ENCODE measurements around the gene RNF13.

Gene RNF13

GRCh38 chr3:149901770-149902169, 88.8 kb downstream of the RNF13 start:
- TF ChIP-seq CTCF (IDR thresholded peaks at IDR 0.05; ENCODE audit: low read length, missing control alignments) = no peak
- H3K4me3 ChIP-seq (replicated peaks; ENCODE audit: low read depth, low read length) = no peak overlapping the region
- no peak for DNase-seq (ENCODE audit: low read depth)

DNA sequence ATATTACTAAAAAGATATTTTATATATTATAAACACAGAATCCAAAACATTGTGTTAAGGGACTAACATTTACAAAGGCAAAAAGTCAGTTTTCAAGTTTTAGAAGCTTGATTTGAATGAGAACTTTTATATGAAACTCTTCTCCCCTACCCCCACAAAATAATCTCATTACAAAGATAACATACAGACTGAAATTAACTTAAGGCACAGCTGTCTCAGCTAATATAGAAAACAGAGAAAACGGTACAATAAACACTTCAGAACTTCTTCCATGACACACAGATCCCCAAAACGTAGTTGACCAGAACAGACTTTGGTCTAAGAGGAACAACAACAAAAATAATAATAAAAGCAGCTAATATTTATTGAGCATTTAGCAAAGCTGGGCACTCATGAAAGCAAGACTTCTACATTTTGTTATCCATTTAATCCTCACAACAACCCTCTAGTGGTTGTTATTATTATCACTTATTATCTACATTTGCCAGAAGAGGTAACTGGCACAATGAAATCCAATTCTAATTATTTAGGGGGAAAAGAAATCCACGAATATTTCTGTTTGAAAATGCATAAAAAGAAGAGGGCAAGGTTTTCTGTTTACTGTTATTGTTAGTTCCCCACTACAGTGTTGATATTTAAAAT, 89.6 kb downstream of the RNF13 start:
- TF ChIP-seq CTCF (IDR thresholded peaks at IDR 0.05; ENCODE audit: low read length, missing control alignments) = peak; percentile 36
- H3K4me3 ChIP-seq (replicated peaks; ENCODE audit: low read depth, low read length) = no peak overlapping the region
- DNase-seq (ENCODE audit: low read depth) = peak; percentile 24

GRCh38 chr3:149906036-149906435, 93.0 kb downstream of the RNF13 start:
- DNase-seq (ENCODE audit: low read depth) = no peak
- no peak for TF ChIP-seq CTCF (IDR thresholded peaks at IDR 0.05; ENCODE audit: low read length, missing control alignments)

DNA sequence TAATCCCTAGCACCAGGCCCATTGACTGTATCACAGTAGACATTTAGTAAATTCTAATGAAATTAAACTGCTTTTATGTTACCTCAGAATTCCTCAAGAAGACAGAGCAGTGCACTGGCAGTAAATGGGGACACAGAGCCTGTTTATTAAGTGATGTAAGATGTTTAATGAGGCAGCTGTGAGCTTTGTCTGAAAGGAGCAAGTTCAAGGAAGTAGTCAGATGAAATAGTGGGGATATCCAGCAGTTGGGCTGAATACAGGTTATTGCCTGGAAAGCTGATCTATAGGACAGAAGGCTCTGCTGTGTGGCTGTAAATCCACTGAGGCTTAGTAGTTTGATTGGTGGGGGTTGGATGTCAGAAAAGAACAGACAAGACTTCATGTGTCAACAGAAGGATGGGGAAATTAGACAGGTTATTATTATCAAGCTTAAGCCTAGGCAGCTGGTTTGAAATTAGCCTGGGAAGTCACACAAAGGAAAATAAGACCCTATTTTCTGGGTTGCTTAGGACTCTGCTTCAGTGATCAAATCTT, 95.5 kb downstream of the RNF13 start:
- no peak for TF ChIP-seq CTCF (IDR thresholded peaks at IDR 0.05; ENCODE audit: low read length, missing control alignments)
- DNase-seq (ENCODE audit: low read depth) = no peak
- no peak overlapping the region for H3K4me3 ChIP-seq (replicated peaks; ENCODE audit: low read depth, low read length)

More at GRCh38 chr3:149906036-149906435, 93.0 kb downstream of the RNF13 start:
- H3K4me3 ChIP-seq (replicated peaks; ENCODE audit: low read depth, low read length) = no peak overlapping the region

GRCh38 chr3:149909923-149910322, 96.9 kb downstream of the RNF13 start:
- DNase-seq (ENCODE audit: low read depth) = no peak
- no peak for TF ChIP-seq CTCF (IDR thresholded peaks at IDR 0.05; ENCODE audit: low read length, missing control alignments)
- no peak overlapping the region for H3K4me3 ChIP-seq (replicated peaks; ENCODE audit: low read depth, low read length)

DNA sequence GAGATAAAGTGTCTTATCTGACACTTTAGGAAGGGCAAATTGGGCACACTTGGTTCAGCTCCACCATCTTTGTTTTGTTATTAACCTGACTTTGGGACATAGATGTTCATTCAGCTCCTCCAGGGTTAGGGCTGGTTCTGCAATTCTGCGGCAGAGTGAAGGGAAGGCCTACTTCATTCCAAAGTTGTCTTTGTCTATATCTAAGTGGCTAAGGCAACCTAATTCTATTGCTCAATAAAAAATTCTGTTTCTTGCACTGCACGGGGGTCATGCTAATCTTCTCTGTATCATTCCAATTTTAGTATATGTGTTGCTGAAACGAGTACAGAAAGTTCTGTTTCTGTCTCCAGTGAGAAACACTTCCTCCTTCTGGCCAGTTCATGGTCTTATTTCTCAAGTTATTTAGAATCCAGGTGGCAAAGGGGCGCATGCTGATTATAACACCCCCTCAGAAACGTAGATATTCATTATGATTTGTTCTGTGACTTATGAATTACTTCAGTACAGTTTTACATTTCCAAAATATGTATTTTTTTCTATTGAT, 104.2 kb downstream of the RNF13 start:
- no peak overlapping the region for H3K4me3 ChIP-seq (replicated peaks; ENCODE audit: low read depth, low read length)

More for the DNA sequence above, 104.2 kb downstream of the RNF13 start:
- no peak for DNase-seq (ENCODE audit: low read depth)
- TF ChIP-seq CTCF (IDR thresholded peaks at IDR 0.05; ENCODE audit: low read length, missing control alignments) = no peak
